Kidney (tissue), 22 donors: Measurements from ENCODE around the gene PTBP3. TPM values are rescaled to one million over a fixed set of nuclear protein-coding genes. Genes with fewer than 3 reads are reported as not detected.

Source experiments
- DNase-seq, 5 donors: peaks; one replicate each; pipeline ENCODE4 v3.0.0-alpha.2; 2013 to 2020
- FAIRE-seq: peaks from 2 replicates; lab custom pipeline; 2012; peaks lifted over from hg19 to GRCh38; lab: Jason Lieb, UNC
- H3K27ac ChIP-seq, 2 donors: one replicate each; pipeline ENCODE4 v1.7.0; 2013; ENCODE audit warnings: low read depth in 2 of 2, low read length in 2 of 2, inconsistent platforms in 1 of 2
- H3K27me3 ChIP-seq: one replicate; pipeline ENCODE4 v1.7.1; 2013; ENCODE audit warnings: low read length, inconsistent platforms; ENCODE audit not compliant: control insufficient read depth, insufficient read depth
- H3K36me3 ChIP-seq, 3 donors: one replicate each; pipeline versions ENCODE4 v1.7.0 to v1.7.1; 2013; ENCODE audit warnings: low read length in 3 of 3, control low read depth in 1 of 3, inconsistent platforms in 1 of 3; ENCODE audit not compliant: insufficient read depth in 3 of 3, control insufficient read depth in 2 of 3
- H3K4me1 ChIP-seq, 3 donors: one replicate each; pipeline versions ENCODE4 v1.7.0 to v1.7.1; 2013; ENCODE audit warnings: low read length in 3 of 3, inconsistent platforms in 1 of 3, low read depth in 1 of 3; ENCODE audit not compliant: control insufficient read depth in 2 of 3, insufficient read depth in 2 of 3
- H3K4me3 ChIP-seq, 3 donors: one replicate each; pipeline versions ENCODE4 v1.7.0 to v1.8.1; 2013; ENCODE audit warnings: low read length in 3 of 3, control low read depth in 1 of 3, inconsistent platforms in 1 of 3
- H3K9ac ChIP-seq, 3 donors: one replicate each; pipeline versions ENCODE4 v1.7.0 to v1.7.1; 2013; ENCODE audit warnings: low read length in 3 of 3, control low read depth in 1 of 3, inconsistent platforms in 1 of 3
- H3K9me3 ChIP-seq, 3 donors: one replicate each; pipeline versions ENCODE4 v1.7.0 to v1.7.1; 2013; ENCODE audit warnings: low read length in 3 of 3, control low read depth in 1 of 3, inconsistent platforms in 1 of 3; ENCODE audit not compliant: control insufficient read depth in 2 of 3, insufficient read depth in 1 of 3
- intact Hi-C: fragments of 100-400 bp; cut with DNase I; formaldehyde crosslinking; loops from one replicate; pipeline ENCODE4 v1.11.1; 2022
- long read RNA-seq, 10 donors: library from polyadenylated mRNA in 1 of 10; unstranded in 1 of 10; transcript quantifications; one replicate each; pipeline ENCODE4 v2.0.0 and lab custom pipeline, GENCODE V29; 2021 to 2026
- polyA plus RNA-seq: library from polyadenylated mRNA; stranded (reverse); fragments of 350-450 nt; fragmentation: Illumina TruSeq; extraction: RNeasy Lipid Tissue Mini Kit (QIAGEN cat#74804); gene quantifications from one replicate; pipeline ENCODE4 v1.2.3, GENCODE V29; 2014; ENCODE audit warnings: low read depth, low replicate concordance; ENCODE audit not compliant: insufficient read depth
- total RNA-seq: library from RNA; stranded (reverse); fragmentation: NEBNext Ultra II Directional; extraction: Animal tissue kit (Norgen Biotek cat#: 25700); gene quantifications from one replicate; pipeline ENCODE4 v1.2.1, GENCODE V29; 2021
- TF ChIP-seq, protein P1 (sequence below): IDR thresholded peaks from 3 replicates; pipeline ENCODE4 v1.5.1; 2012; ENCODE audit warnings: mild to moderate bottlenecking, moderate library complexity, borderline replicate concordance; ENCODE audit not compliant: insufficient read depth; ENCODE audit errors: extremely low read depth
- donor health status: control.
- donor health status: control.
- donor health status: control.
- donor health status: control.
- donor health status: control.
- donor health status: DM: yes; HTN: yes; CAD: no.
- donor health status: Normal renal cell carcinoma (clear cell type).

The PTBP3 gene, protein sequence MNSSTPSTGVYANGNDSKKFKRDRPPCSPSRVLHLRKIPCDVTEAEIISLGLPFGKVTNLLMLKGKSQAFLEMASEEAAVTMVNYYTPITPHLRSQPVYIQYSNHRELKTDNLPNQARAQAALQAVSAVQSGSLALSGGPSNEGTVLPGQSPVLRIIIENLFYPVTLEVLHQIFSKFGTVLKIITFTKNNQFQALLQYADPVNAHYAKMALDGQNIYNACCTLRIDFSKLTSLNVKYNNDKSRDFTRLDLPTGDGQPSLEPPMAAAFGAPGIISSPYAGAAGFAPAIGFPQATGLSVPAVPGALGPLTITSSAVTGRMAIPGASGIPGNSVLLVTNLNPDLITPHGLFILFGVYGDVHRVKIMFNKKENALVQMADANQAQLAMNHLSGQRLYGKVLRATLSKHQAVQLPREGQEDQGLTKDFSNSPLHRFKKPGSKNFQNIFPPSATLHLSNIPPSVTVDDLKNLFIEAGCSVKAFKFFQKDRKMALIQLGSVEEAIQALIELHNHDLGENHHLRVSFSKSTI
- total RNA-seq (86.6 TPM), polyA plus RNA-seq (14.0 TPM)
- long read RNA-seq, donor 1, full-length matches to known transcripts = 4 of 4 reads
- long read RNA-seq, donor 1, partial matches to known transcripts = 0 of 4 reads
- long read RNA-seq, donor 1, other reads (novel, unspliced or antisense) = 0 of 4 reads
- long read RNA-seq, donor 2, partial matches to known transcripts = 12 of 12 reads
- long read RNA-seq, donor 2, other reads (novel, unspliced or antisense) = 0 of 12 reads
- long read RNA-seq, donor 3, full-length matches to known transcripts = 4 of 9 reads
- long read RNA-seq, donor 3, partial matches to known transcripts = 0 of 9 reads
- long read RNA-seq, donor 3, other reads (novel, unspliced or antisense) = 5 of 9 reads
- long read RNA-seq, donor 4, full-length matches to known transcripts = 3 of 8 reads
- long read RNA-seq, donor 4, partial matches to known transcripts = 0 of 8 reads
- long read RNA-seq, donor 4, other reads (novel, unspliced or antisense) = 5 of 8 reads
- long read RNA-seq, donor 5, partial matches to known transcripts = 0 of 1 reads
- long read RNA-seq, donor 5, other reads (novel, unspliced or antisense) = 0 of 1 reads
- long read RNA-seq, donor 6, partial matches to known transcripts = 0 of 2 reads
- long read RNA-seq, donor 6, other reads (novel, unspliced or antisense) = 0 of 2 reads
- long read RNA-seq, donor 7, partial matches to known transcripts = 1 of 11 reads
- long read RNA-seq, donor 7, other reads (novel, unspliced or antisense) = 9 of 11 reads
- long read RNA-seq, donor 8, full-length matches to known transcripts = 3 of 3 reads
- long read RNA-seq, donor 8, partial matches to known transcripts = 0 of 3 reads
- long read RNA-seq, donor 8, other reads (novel, unspliced or antisense) = 0 of 3 reads
- long read RNA-seq, donor 9, partial matches to known transcripts = 0 of 2 reads
- long read RNA-seq, donor 9, other reads (novel, unspliced or antisense) = 0 of 2 reads
- long read RNA-seq, donor 10, full-length matches to known transcripts = 3 of 9 reads
- long read RNA-seq, donor 10, partial matches to known transcripts = 6 of 9 reads
- long read RNA-seq, donor 10, other reads (novel, unspliced or antisense) = 0 of 9 reads

DNA sequence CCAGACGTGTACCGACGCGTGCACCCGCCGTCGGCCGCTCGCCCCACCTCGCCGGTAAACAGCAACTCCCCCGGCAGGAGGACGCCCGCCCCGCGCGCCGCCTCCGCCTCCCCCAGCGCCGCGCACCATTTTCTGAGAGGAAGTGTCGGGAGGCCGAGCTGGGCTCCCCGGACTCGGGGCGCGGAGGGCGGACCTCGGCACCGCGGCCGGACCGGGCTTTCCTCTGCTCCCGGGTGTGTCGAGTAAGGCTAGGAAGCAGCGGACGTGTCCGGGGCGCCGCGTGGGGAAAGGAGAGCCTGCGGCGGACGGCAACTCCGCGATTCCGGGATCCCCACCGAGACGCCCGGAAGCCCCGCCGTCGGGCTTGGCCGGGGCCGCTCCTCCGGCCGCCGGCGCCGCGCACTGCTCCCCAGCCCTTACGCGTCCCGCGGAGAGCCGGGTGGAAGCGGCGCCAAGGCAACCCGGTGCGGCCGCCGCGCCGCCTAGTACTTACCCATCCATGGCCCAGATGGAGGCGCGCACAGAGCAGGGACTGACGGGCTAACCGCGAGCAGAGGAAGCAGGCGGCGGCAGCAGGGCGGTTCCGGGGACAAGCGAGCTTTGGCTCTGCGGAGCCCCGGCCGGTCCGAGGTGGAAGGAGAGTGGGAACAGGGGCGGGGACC is at the start of gene PTBP3:
Gene PTBP3, minus strand, starts transcription at position 643 of the 662 bp plus-strand sequence. CDS start 35,754 bp downstream, outside the sequence.
- peak within 1 kb of the TSS; percentile 81 to 89 (median 85) for H3K4me3 ChIP-seq
- intact Hi-C loops = no loop called here
- H3K9ac ChIP-seq = peak within 1 kb of the TSS; percentile 56 to 90 (median 89)
- no peak for FAIRE-seq
- peaks cover 2 to 22% (median 3%) of the 10 kb centered on the region in 3 donors for H3K4me1 ChIP-seq
- no peaks in the 10 kb centered on the region for H3K36me3 ChIP-seq
- no peaks in the 10 kb centered on the region for H3K9me3 ChIP-seq
- H3K27ac ChIP-seq = peak within 1 kb of the TSS; percentile 98 to 99
- TF ChIP-seq, protein P1, sequence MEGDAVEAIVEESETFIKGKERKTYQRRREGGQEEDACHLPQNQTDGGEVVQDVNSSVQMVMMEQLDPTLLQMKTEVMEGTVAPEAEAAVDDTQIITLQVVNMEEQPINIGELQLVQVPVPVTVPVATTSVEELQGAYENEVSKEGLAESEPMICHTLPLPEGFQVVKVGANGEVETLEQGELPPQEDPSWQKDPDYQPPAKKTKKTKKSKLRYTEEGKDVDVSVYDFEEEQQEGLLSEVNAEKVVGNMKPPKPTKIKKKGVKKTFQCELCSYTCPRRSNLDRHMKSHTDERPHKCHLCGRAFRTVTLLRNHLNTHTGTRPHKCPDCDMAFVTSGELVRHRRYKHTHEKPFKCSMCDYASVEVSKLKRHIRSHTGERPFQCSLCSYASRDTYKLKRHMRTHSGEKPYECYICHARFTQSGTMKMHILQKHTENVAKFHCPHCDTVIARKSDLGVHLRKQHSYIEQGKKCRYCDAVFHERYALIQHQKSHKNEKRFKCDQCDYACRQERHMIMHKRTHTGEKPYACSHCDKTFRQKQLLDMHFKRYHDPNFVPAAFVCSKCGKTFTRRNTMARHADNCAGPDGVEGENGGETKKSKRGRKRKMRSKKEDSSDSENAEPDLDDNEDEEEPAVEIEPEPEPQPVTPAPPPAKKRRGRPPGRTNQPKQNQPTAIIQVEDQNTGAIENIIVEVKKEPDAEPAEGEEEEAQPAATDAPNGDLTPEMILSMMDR = no peak
- no peaks in the 10 kb centered on the region for H3K27me3 ChIP-seq
- peak; percentile 81 to 94 (median 89) for DNase-seq

DNA sequence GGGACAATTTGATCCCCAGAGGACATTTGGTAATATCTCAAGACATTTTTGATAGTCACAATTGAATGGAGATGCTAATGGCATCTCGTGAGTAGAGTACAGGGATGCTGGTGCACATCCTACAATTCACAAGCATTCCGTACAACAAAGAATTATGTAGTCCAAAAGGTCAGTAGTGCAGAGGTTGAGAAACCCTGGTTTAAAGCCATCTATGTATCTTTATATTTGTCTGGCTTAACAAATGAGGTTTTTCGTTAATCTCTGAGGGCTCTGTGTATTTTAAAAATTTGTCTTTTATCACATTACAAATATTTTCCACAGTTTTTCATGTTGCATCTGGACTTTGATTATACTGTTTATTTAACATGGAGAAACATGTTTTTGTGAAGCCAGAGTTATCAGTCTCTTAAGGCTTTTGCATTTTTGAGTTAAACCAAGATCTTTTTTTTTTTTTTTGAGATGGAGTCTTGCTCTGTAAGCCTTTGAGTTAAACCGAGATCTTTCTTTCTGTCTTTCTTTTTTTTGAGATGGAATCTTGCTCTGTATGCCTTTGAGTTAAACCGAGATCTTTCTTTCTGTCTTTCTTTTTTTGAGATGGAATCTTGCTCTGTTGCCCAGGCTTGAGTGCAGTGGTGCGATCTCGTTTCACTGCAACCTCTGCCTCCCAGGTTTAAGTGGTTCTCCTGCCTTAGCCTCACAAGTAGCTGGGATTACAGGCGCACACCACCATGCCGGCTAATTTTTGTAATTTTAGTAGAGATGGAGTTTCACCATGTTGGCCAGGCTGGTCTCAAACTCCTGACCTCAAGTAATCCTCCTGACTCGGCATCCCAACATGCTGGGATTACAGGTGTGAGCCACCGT is 49.3 kb upstream of the PTBP3 start:
- DNase-seq = no peak
- no peak overlapping the region for H3K27ac ChIP-seq
- FAIRE-seq = no peak
- intact Hi-C loops = no loop called here
- H3K9me3 ChIP-seq = no peaks in the 10 kb centered on the region
- TF ChIP-seq, protein P1 = no peak
- H3K4me1 ChIP-seq = peaks cover 0 to 7% (median 7%) of the 10 kb centered on the region in 3 donors
- H3K9ac ChIP-seq = no peak overlapping the region
- H3K27me3 ChIP-seq = no peaks in the 10 kb centered on the region
- H3K36me3 ChIP-seq = no peaks in the 10 kb centered on the region
- H3K4me3 ChIP-seq = no peak overlapping the region
